22Rv1 (cell line): ENCODE data around the gene SLC24A5.

Experiments used
- ZFX ChIP-seq: fragments of 450-650 bp; IDR thresholded peaks from 2 replicates; pipeline ENCODE4 v1.6.1; 2017; ENCODE audit warnings: antibody characterized with exemption, borderline replicate concordance
- TF ChIP-seq, protein P1 (sequence below): fragments of 450-650 bp; IDR thresholded peaks from 2 replicates; pipeline ENCODE4 v1.5.1; 2017; ENCODE audit warnings: mild to moderate bottlenecking

GRCh38 chr15:48175126-48175525 is 54.3 kb downstream of the SLC24A5 start:
- TF ChIP-seq, protein P1, sequence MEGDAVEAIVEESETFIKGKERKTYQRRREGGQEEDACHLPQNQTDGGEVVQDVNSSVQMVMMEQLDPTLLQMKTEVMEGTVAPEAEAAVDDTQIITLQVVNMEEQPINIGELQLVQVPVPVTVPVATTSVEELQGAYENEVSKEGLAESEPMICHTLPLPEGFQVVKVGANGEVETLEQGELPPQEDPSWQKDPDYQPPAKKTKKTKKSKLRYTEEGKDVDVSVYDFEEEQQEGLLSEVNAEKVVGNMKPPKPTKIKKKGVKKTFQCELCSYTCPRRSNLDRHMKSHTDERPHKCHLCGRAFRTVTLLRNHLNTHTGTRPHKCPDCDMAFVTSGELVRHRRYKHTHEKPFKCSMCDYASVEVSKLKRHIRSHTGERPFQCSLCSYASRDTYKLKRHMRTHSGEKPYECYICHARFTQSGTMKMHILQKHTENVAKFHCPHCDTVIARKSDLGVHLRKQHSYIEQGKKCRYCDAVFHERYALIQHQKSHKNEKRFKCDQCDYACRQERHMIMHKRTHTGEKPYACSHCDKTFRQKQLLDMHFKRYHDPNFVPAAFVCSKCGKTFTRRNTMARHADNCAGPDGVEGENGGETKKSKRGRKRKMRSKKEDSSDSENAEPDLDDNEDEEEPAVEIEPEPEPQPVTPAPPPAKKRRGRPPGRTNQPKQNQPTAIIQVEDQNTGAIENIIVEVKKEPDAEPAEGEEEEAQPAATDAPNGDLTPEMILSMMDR: no peak
- TF ChIP-seq ZFX: no peak
